Stomach smooth muscle (tissue), 2 donors: Measurements from ENCODE around the gene FAM216B.
"Not testable (repeated sequence)": the region's sequence is repeated elsewhere in the genome, so short reads cannot be mapped to it uniquely, and the experiment has no call there.

ENCODE experiments used
- H3K27ac ChIP-seq: one replicate; pipeline ENCODE4 v1.7.0; 2013; ENCODE audit warnings: mild to moderate bottlenecking, low read length, inconsistent platforms
- H3K27me3 ChIP-seq, 2 donors: one replicate each; pipeline ENCODE4 v1.7.0; 2013; ENCODE audit warnings: low read length in 2 of 2; ENCODE audit not compliant: insufficient read depth in 2 of 2, control insufficient read depth in 1 of 2
- H3K36me3 ChIP-seq, 2 donors: one replicate each; pipeline ENCODE4 v1.7.0; 2013; ENCODE audit warnings: low read length in 2 of 2; ENCODE audit not compliant: control insufficient read depth in 2 of 2, insufficient read depth in 2 of 2
- H3K4me1 ChIP-seq: one replicate; pipeline ENCODE4 v1.7.0; 2013; ENCODE audit warnings: low read length; ENCODE audit not compliant: control insufficient read depth, insufficient read depth
- H3K4me3 ChIP-seq, 2 donors: one replicate each; pipeline ENCODE4 v1.7.0; 2013; ENCODE audit warnings: low read length in 2 of 2
- H3K9ac ChIP-seq, 2 donors: one replicate each; pipeline ENCODE4 v1.7.0; 2013; ENCODE audit warnings: low read length in 2 of 2, mild to moderate bottlenecking in 1 of 2
- H3K9me3 ChIP-seq, 2 donors: one replicate each; pipeline ENCODE4 v1.7.0; 2013; ENCODE audit warnings: low read length in 2 of 2; ENCODE audit not compliant: control insufficient read depth in 2 of 2
- donor health status: healthy.
- donor health status: Pancreatic carcinoma.

FAM216B gene

GRCh38 chr13:42803563-42804204 lies 22.3 kb downstream of the FAM216B start:
- Histone ChIP-seq H3K4me3 (no peak overlapping the region), H3K9me3 (no peaks in the 10 kb centered on the region), H3K4me1 (no peaks in the 10 kb centered on the region), H3K27ac (no peak overlapping the region), H3K36me3 (no peaks in the 10 kb centered on the region), H3K27me3 (no peaks in the 10 kb centered on the region), H3K9ac (no peak overlapping the region)

- Histone ChIP-seq H3K9me3 (no peaks in the 10 kb centered on the region), H3K4me3 (no peak overlapping the region), H3K27me3 (no peaks in the 10 kb centered on the region), H3K4me1 (no peaks in the 10 kb centered on the region), H3K27ac (no peak overlapping the region), H3K9ac (no peak overlapping the region), H3K36me3 (no peaks in the 10 kb centered on the region)
Observed at GRCh38 chr13:42804244-42804874, 23.0 kb downstream of the FAM216B start.

- Histone ChIP-seq H3K4me1 (no peaks in the 10 kb centered on the region), H3K9ac (no peak overlapping the region), H3K27ac (no peak overlapping the region), H3K4me3 (no peak overlapping the region), H3K36me3 (no peaks in the 10 kb centered on the region), H3K9me3 (no peaks in the 10 kb centered on the region), H3K27me3 (peaks cover 0 to 2% of the 10 kb centered on the region in 2 donors)
Observed at GRCh38 chr13:42807241-42807640, 25.9 kb downstream of the FAM216B start.

- H3K27ac ChIP-seq = no peak overlapping the region
- H3K36me3 ChIP-seq = no peaks in the 10 kb centered on the region
- no peak overlapping the region for H3K9ac ChIP-seq
- no peaks in the 10 kb centered on the region for H3K9me3 ChIP-seq
- H3K27me3 ChIP-seq = peaks cover 0 to 2% of the 10 kb centered on the region in 2 donors
- no peaks in the 10 kb centered on the region for H3K4me1 ChIP-seq
- no peak overlapping the region for H3K4me3 ChIP-seq
Observed at GRCh38 chr13:42807866-42808265, 26.5 kb downstream of the FAM216B start.

- H3K9me3 ChIP-seq = no peaks in the 10 kb centered on the region
- no peak overlapping the region for H3K4me3 ChIP-seq
- H3K4me1 ChIP-seq = no peaks in the 10 kb centered on the region
- H3K9ac ChIP-seq = no peak overlapping the region
- H3K27me3 ChIP-seq = peaks cover 0 to 2% of the 10 kb centered on the region in 2 donors
- H3K36me3 ChIP-seq = no peaks in the 10 kb centered on the region
- no peak overlapping the region for H3K27ac ChIP-seq
Observed at GRCh38 chr13:42808341-42808940, 27.1 kb downstream of the FAM216B start.

- Histone ChIP-seq H3K9me3 (no peaks in the 10 kb centered on the region), H3K9ac (no peak overlapping the region), H3K27me3 (peaks cover 2 to 3% of the 10 kb centered on the region in 2 donors), H3K36me3 (no peaks in the 10 kb centered on the region), H3K4me1 (no peaks in the 10 kb centered on the region), H3K27ac (no peak overlapping the region), H3K4me3 (no peak overlapping the region)
Observed at GRCh38 chr13:42812316-42812715, 30.9 kb downstream of the FAM216B start.

GRCh38 chr13:42814868-42815267 lies 33.5 kb downstream of the FAM216B start:
- Histone ChIP-seq H3K4me3 (no peak overlapping the region), H3K9ac (no peak overlapping the region), H3K27me3 (peaks cover 2 to 3% of the 10 kb centered on the region in 2 donors), H3K36me3 (no peaks in the 10 kb centered on the region), H3K4me1 (no peaks in the 10 kb centered on the region), H3K27ac (no peak overlapping the region), H3K9me3 (no peaks in the 10 kb centered on the region)

- Histone ChIP-seq H3K36me3 (no peaks in the 10 kb centered on the region), H3K4me1 (no peaks in the 10 kb centered on the region), H3K4me3 (no peak overlapping the region), H3K9me3 (no peaks in the 10 kb centered on the region), H3K27me3 (peaks cover 2 to 3% of the 10 kb centered on the region in 2 donors), H3K27ac (no peak overlapping the region), H3K9ac (no peak overlapping the region)
Observed at GRCh38 chr13:42815681-42816080, 34.3 kb downstream of the FAM216B start.

GRCh38 chr13:42816538-42816937 lies 35.2 kb downstream of the FAM216B start:
- no peak overlapping the region for H3K4me3 ChIP-seq
- H3K27me3 ChIP-seq = peaks cover 2 to 3% of the 10 kb centered on the region in 2 donors
- H3K27ac ChIP-seq = no peak overlapping the region
- H3K9ac ChIP-seq = no peak overlapping the region
- H3K9me3 ChIP-seq = no peaks in the 10 kb centered on the region
- no peaks in the 10 kb centered on the region for H3K4me1 ChIP-seq
- H3K36me3 ChIP-seq = no peaks in the 10 kb centered on the region

- not testable (repeated sequence) for H3K9ac ChIP-seq, H3K27me3 ChIP-seq, H3K9me3 ChIP-seq, H3K4me1 ChIP-seq, H3K4me3 ChIP-seq, H3K36me3 ChIP-seq, H3K27ac ChIP-seq
Observed at GRCh38 chr13:42819687-42820086, 38.3 kb downstream of the FAM216B start.

GRCh38 chr13:42820451-42820850 lies 39.1 kb downstream of the FAM216B start:
- H3K4me1 ChIP-seq = no peaks in the 10 kb centered on the region
- no peaks in the 10 kb centered on the region for H3K9me3 ChIP-seq
- no peaks in the 10 kb centered on the region for H3K27me3 ChIP-seq
- H3K4me3 ChIP-seq = no peak overlapping the region
- H3K36me3 ChIP-seq = no peaks in the 10 kb centered on the region
- no peak overlapping the region for H3K27ac ChIP-seq
- H3K9ac ChIP-seq = no peak overlapping the region
